Endodermal cell (in vitro differentiated cells): ENCODE results near the gene ZFYVE27. TPM values are rescaled to one million over a fixed set of nuclear protein-coding genes. Genes with fewer than 3 reads are reported as not detected.

ENCODE experiments used
- DNase-seq: peaks from one replicate; pipeline ENCODE4 v3.0.0-alpha.2; 2017
- H3K27ac ChIP-seq: 2 replicates; pipeline ENCODE4 v1.5.1; 2013; ENCODE audit warnings: mild to moderate bottlenecking, low read depth, low read length, moderate library complexity
- H3K27me3 ChIP-seq: 2 replicates; pipeline ENCODE4 v1.6.1; 2013; ENCODE audit warnings: mild to moderate bottlenecking, low read length, moderate library complexity; ENCODE audit not compliant: insufficient read depth, control insufficient read depth, poor library complexity, severe bottlenecking
- H3K36me3 ChIP-seq: 2 replicates; pipeline ENCODE4 v1.7.0; 2013; ENCODE audit warnings: mild to moderate bottlenecking, low read length, moderate library complexity; ENCODE audit not compliant: control insufficient read depth, insufficient read depth
- H3K4me1 ChIP-seq: one replicate; pipeline ENCODE4 v1.7.0; 2013; ENCODE audit warnings: low read length; ENCODE audit not compliant: control insufficient read depth, insufficient read depth
- H3K4me3 ChIP-seq: 2 replicates; pipeline ENCODE4 v1.5.1; 2013; ENCODE audit warnings: mild to moderate bottlenecking, low read length, moderate library complexity
- H3K9ac ChIP-seq: 2 replicates; pipeline ENCODE4 v1.6.1; 2013; ENCODE audit warnings: mild to moderate bottlenecking, low read length, moderate library complexity; ENCODE audit not compliant: poor library complexity, severe bottlenecking; ENCODE audit errors: extremely low read depth
- H3K9me3 ChIP-seq: 2 replicates; pipeline ENCODE4 v1.6.1; 2013; ENCODE audit warnings: mild to moderate bottlenecking, low read length, moderate library complexity; ENCODE audit not compliant: control insufficient read depth
- H3K27ac Mint-ChIP-seq: 2 replicates; pipeline ENCODE4 v1.8.0; 2020; ENCODE audit warnings: mixed read lengths
- H3K27me3 Mint-ChIP-seq: 2 replicates; pipeline ENCODE4 v1.8.0; 2021; ENCODE audit warnings: mild to moderate bottlenecking, mixed read lengths; ENCODE audit not compliant: insufficient read depth
- H3K36me3 Mint-ChIP-seq: 2 replicates; pipeline ENCODE4 v1.8.0; 2020; ENCODE audit warnings: low read depth, mixed read lengths
- H3K4me1 Mint-ChIP-seq: 2 replicates; pipeline ENCODE4 v1.8.0; 2020; ENCODE audit warnings: mixed read lengths
- H3K4me3 Mint-ChIP-seq: 2 replicates; pipeline ENCODE4 v1.8.0; 2020; ENCODE audit warnings: mild to moderate bottlenecking, moderate library complexity, mixed read lengths
- H3K9me3 Mint-ChIP-seq: 2 replicates; pipeline ENCODE4 v1.8.0; 2020; ENCODE audit warnings: mild to moderate bottlenecking, mixed read lengths
- CTCF ChIP-seq: fragments of 200-600 bp; sonication (generic); conservative IDR thresholded peaks from 2 replicates; pipeline ENCODE4 v1.5.0; 2021; ENCODE audit warnings: antibody characterized with exemption, mild to moderate bottlenecking
- WGBS, 2 experiments: methylation state at CpG; one replicate each; pipeline versions ENCODE4 v1.1.5 to v1.1.7; 2013; ENCODE audit warnings: missing lambda C conversion rate in 2 of 2, mixed read lengths in 1 of 2; ENCODE audit not compliant: insufficient coverage in 1 of 2, insufficient read length in 1 of 2; 5-methylcytosine and 5-hydroxymethylcytosine counted together
- total RNA-seq, 2 donors: library from RNA; stranded (reverse); fragmentation: NEBNext Ultra II Directional in 1 of 2; extraction: Animal tissue kit (Norgen Biotek cat#: 25700) in 1 of 2; gene quantifications; 2 replicates in 1 of 2; 3 replicates in 1 of 2; pipeline ENCODE4 v1.2.1, GENCODE V29; 2021

The ZFYVE27 gene
- total RNA-seq, 2 donors from 2014 or later, result 33.5 to 36.3 TPM

- 98 to 100% methylated on average over 1 to 3 of the region's 3 CpGs for WGBS, 2 experiments
- Mint-ChIP-seq H3K4me1 (no peaks in the 10 kb centered on the region), H3K9me3 (no peaks in the 10 kb centered on the region), H3K4me3 (no peak overlapping the region), H3K27ac (no peak overlapping the region), H3K27me3 (peaks cover 7% of the 10 kb centered on the region), H3K36me3 (no peaks in the 10 kb centered on the region)
- Histone ChIP-seq H3K27ac (no peak overlapping the region), H3K27me3 (no peaks in the 10 kb centered on the region), H3K4me1 (no peaks in the 10 kb centered on the region), H3K9ac (no peak overlapping the region), H3K36me3 (no peaks in the 10 kb centered on the region), H3K9me3 (no peaks in the 10 kb centered on the region), H3K4me3 (no peak overlapping the region)
- DNase-seq, result no peak
- no peak for TF ChIP-seq CTCF
These were observed 31.8 kb upstream of the ZFYVE27 start for GRCh38 chr10:97705006-97705670.

GRCh38 chr10:97707134-97707861, 29.6 kb upstream of the ZFYVE27 start:
- Histone ChIP-seq H3K4me3 (no peak overlapping the region), H3K9me3 (no peaks in the 10 kb centered on the region), H3K4me1 (no peaks in the 10 kb centered on the region), H3K9ac (no peak overlapping the region), H3K27ac (no peak overlapping the region), H3K27me3 (no peaks in the 10 kb centered on the region), H3K36me3 (no peaks in the 10 kb centered on the region)
- no peaks in the 10 kb centered on the region for H3K9me3 Mint-ChIP-seq
- DNase-seq, result no peak
- no peaks in the 10 kb centered on the region for H3K4me1 Mint-ChIP-seq
- H3K27ac Mint-ChIP-seq, result no peak overlapping the region
- H3K27me3 Mint-ChIP-seq, result peaks cover 9% of the 10 kb centered on the region
- TF ChIP-seq CTCF, result no peak
- H3K36me3 Mint-ChIP-seq, result no peaks in the 10 kb centered on the region
- WGBS, 2 experiments, result 91 to 100% methylated on average over 5 to 11 of the region's 11 CpGs
- H3K4me3 Mint-ChIP-seq, result no peak overlapping the region

GRCh38 chr10:97708167-97708566, 28.8 kb upstream of the ZFYVE27 start:
- no peak for TF ChIP-seq CTCF
- DNase-seq, result no peak
- WGBS, 2 experiments, result 91 to 94% methylated on average over 2 of the region's 2 CpGs
- H3K9ac ChIP-seq, result no peak overlapping the region
- no peak overlapping the region for H3K4me3 ChIP-seq
- Mint-ChIP-seq H3K4me1 (peaks cover 4% of the 10 kb centered on the region), H3K9me3 (no peaks in the 10 kb centered on the region), H3K27me3 (peaks cover 9% of the 10 kb centered on the region), H3K27ac (no peak overlapping the region), H3K4me3 (no peak overlapping the region), H3K36me3 (no peaks in the 10 kb centered on the region)
- H3K4me1 ChIP-seq, result no peaks in the 10 kb centered on the region
- H3K27me3 ChIP-seq, result no peaks in the 10 kb centered on the region
- no peaks in the 10 kb centered on the region for H3K9me3 ChIP-seq
- no peaks in the 10 kb centered on the region for H3K36me3 ChIP-seq
- no peak overlapping the region for H3K27ac ChIP-seq
